LNCAP (cell line): ENCODE results near the gene HECTD1.

ENCODE experiments used
- CTCF ChIP-seq: fragments of 450-650 bp; IDR thresholded peaks from 2 replicates; pipeline ENCODE4 v1.5.1; 2017; ENCODE audit warnings: mild to moderate bottlenecking

The HECTD1 gene

GRCh38 chr14:31106768-31107167 lies 100.8 kb downstream of the HECTD1 start:
- no peak for TF ChIP-seq CTCF

- TF ChIP-seq CTCF, result no peak
Observed at GRCh38 chr14:31097081-31097480, 110.5 kb downstream of the HECTD1 start.

- TF ChIP-seq CTCF, result no peak
Observed at GRCh38 chr14:31096255-31096654, 111.3 kb downstream of the HECTD1 start.

GRCh38 chr14:31092160-31092708 lies 115.4 kb downstream of the HECTD1 start:
- TF ChIP-seq CTCF, result no peak

- TF ChIP-seq CTCF, result no peak
Observed at GRCh38 chr14:31090883-31091764, 116.5 kb downstream of the HECTD1 start.

- TF ChIP-seq CTCF, result no peak
Observed at GRCh38 chr14:31085027-31085426, 122.6 kb downstream of the HECTD1 start.

GRCh38 chr14:31084385-31084784 lies 123.2 kb downstream of the HECTD1 start:
- no peak for TF ChIP-seq CTCF
